Common myeloid progenitor, CD34-positive (primary cell): ENCODE measurements around the gene MTSS2.
"Not testable (repeated sequence)": the region's sequence is repeated elsewhere in the genome, so short reads cannot be mapped to it uniquely, and the experiment has no call there.

Experiments
- CTCF ChIA-PET: fragments of 350-600 bp; sonication (Branson Sonifier 250); formaldehyde crosslinking; loops from one replicate; lab custom pipeline; 2021; ENCODE audit warnings: antibody characterized with exemption; lab: Charles Lee
- POLR2A ChIA-PET: fragments of 350-600 bp; sonication (Branson Sonifier 250); formaldehyde crosslinking; loops from one replicate; lab custom pipeline; 2021; ENCODE audit warnings: antibody characterized with exemption; lab: Charles Lee
- DNase-seq, 3 donors: peaks; one replicate each; pipeline versions ENCODE4 v3.0.0 to v3.0.0-alpha.2; 2013
- H3K27ac ChIP-seq, 2 experiments: 1 replicate in 1 of 2; 2 replicates in 1 of 2; pipeline ENCODE4 v1.7.0; 2013; ENCODE audit warnings: inconsistent platforms in 2 of 2, low read length in 2 of 2, mild to moderate bottlenecking in 2 of 2, low read depth in 1 of 2, moderate library complexity in 1 of 2; ENCODE audit not compliant: severe bottlenecking in 2 of 2, insufficient read depth in 1 of 2, poor library complexity in 1 of 2
- H3K27me3 ChIP-seq, 5 experiments: replicated peaks in 2 of 5; 1 replicate in 3 of 5; 2 replicates in 2 of 5; pipeline versions ENCODE4 v1.6.1 to v1.7.0; 2013; ENCODE audit warnings: low read length in 4 of 5, mild to moderate bottlenecking in 2 of 5, moderate library complexity in 2 of 5, inconsistent platforms in 1 of 5; ENCODE audit not compliant: insufficient read depth in 5 of 5, control insufficient read depth in 4 of 5
- H3K36me3 ChIP-seq, 4 experiments: 1 replicate in 2 of 4; 2 replicates in 2 of 4; pipeline versions ENCODE4 v1.6.1 to v1.7.0; 2013; ENCODE audit warnings: low read length in 3 of 4, control low read depth in 1 of 4, mild to moderate bottlenecking in 1 of 4; ENCODE audit not compliant: control insufficient read depth in 4 of 4, insufficient read depth in 4 of 4
- H3K4me1 ChIP-seq, 4 experiments: 1 replicate in 3 of 4; 2 replicates in 1 of 4; pipeline versions ENCODE4 v1.6.1 to v1.7.1; 2013; ENCODE audit warnings: low read length in 3 of 4, mild to moderate bottlenecking in 3 of 4, control low read depth in 1 of 4, inconsistent platforms in 1 of 4, moderate library complexity in 1 of 4; ENCODE audit not compliant: control insufficient read depth in 4 of 4, insufficient read depth in 4 of 4; ENCODE audit errors: control extremely low read depth in 1 of 4
- H3K4me3 ChIP-seq, 7 experiments: 1 replicate in 4 of 7; 2 replicates in 3 of 7; pipeline versions ENCODE4 v1.5.1 to v1.7.0; 2013; ENCODE audit warnings: mild to moderate bottlenecking in 7 of 7, low read length in 6 of 7, moderate library complexity in 6 of 7, inconsistent platforms in 2 of 7, low read depth in 2 of 7, control low read depth in 1 of 7; ENCODE audit not compliant: insufficient read depth in 4 of 7, control insufficient read depth in 1 of 7; ENCODE audit errors: extremely low read depth in 1 of 7
- H3K9me3 ChIP-seq, 5 experiments: 1 replicate in 4 of 5; 2 replicates in 1 of 5; pipeline versions ENCODE4 v1.6.1 to v1.7.1; 2013; ENCODE audit warnings: low read length in 4 of 5, mild to moderate bottlenecking in 2 of 5, inconsistent platforms in 1 of 5, low read depth in 1 of 5, moderate library complexity in 1 of 5; ENCODE audit not compliant: control insufficient read depth in 4 of 5, insufficient read depth in 2 of 5; ENCODE audit errors: control extremely low read depth in 1 of 5
- WGBS: methylation state at CpG from one replicate; pipeline ENCODE4 v1.1.5; 2013; ENCODE audit not compliant: insufficient coverage; 5-methylcytosine and 5-hydroxymethylcytosine counted together

The MTSS2 gene

GRCh38 chr16:70678121-70678897, 7.5 kb downstream of the MTSS2 start:
- Histone ChIP-seq H3K27me3 (no peaks in the 10 kb centered on the region), H3K9me3 (no peaks in the 10 kb centered on the region), H3K4me3 (no peak overlapping the region), H3K27ac (no peak overlapping the region), H3K36me3 (peaks cover 0 to 54% (median 36%) of the 10 kb centered on the region in 4 experiments), H3K4me1 (peaks cover 0 to 13% (median 12%) of the 10 kb centered on the region in 4 experiments)
- POLR2A ChIA-PET: no interaction called here
- CTCF ChIA-PET: interaction anchor here (1.0 to 11.2 kb wide), 10 partner anchors 18 to 90 kb away, joined by 3 to 97 read pairs (median 4); no protein-coding TSS in a partner anchor
- no peak for DNase-seq
- WGBS: 94% methylated on average over 20 of the region's 22 CpGs

GRCh38 chr16:70677499-70678120, 8.2 kb downstream of the MTSS2 start:
- POLR2A ChIA-PET: no interaction called here

GRCh38 chr16:70676675-70677498, 9.0 kb downstream of the MTSS2 start:
- CTCF ChIA-PET: interaction anchor here (1.2 to 11.2 kb wide), 2 partner anchors 23 to 91 kb away, joined by 3 to 97 read pairs; no protein-coding TSS in a partner anchor
- Histone ChIP-seq H3K27ac (no peak overlapping the region), H3K4me3 (no peak overlapping the region), H3K4me1 (peaks cover 0 to 11% (median 10%) of the 10 kb centered on the region in 4 experiments), H3K36me3 (peaks cover 0 to 62% (median 39%) of the 10 kb centered on the region in 4 experiments), H3K9me3 (no peaks in the 10 kb centered on the region), H3K27me3 (no peaks in the 10 kb centered on the region)
- 99% methylated on average over 8 of the region's 14 CpGs for WGBS
- POLR2A ChIA-PET: no interaction called here
- DNase-seq: no peak

More at GRCh38 chr16:70677499-70678120, 8.2 kb downstream of the MTSS2 start:
- WGBS: 91% methylated on average over 13 of the region's 15 CpGs
- H3K36me3 ChIP-seq: peaks cover 0 to 59% (median 38%) of the 10 kb centered on the region in 4 experiments
- CTCF ChIA-PET: interaction anchor here (1.2 to 11.2 kb wide), 2 partner anchors 24 to 91 kb away, joined by 3 to 97 read pairs; no protein-coding TSS in a partner anchor
- no peak overlapping the region for H3K4me3 ChIP-seq
- H3K27me3 ChIP-seq: no peaks in the 10 kb centered on the region
- H3K9me3 ChIP-seq: no peaks in the 10 kb centered on the region
- DNase-seq: no peak
- peaks cover 0 to 13% (median 12%) of the 10 kb centered on the region in 4 experiments for H3K4me1 ChIP-seq
- no peak overlapping the region for H3K27ac ChIP-seq

- DNase-seq: no peak
- H3K36me3 ChIP-seq: peaks cover 0 to 67% (median 41%) of the 10 kb centered on the region in 4 experiments
- H3K27me3 ChIP-seq: no peaks in the 10 kb centered on the region
- 98% methylated on average over 6 of the region's 7 CpGs for WGBS
- CTCF ChIA-PET: interaction anchor here (11.2 kb wide), 1 partner anchor 92 kb away, joined by 97 read pairs; no protein-coding TSS in a partner anchor
- no peak overlapping the region for H3K4me3 ChIP-seq
- peaks cover 0 to 2% (median 2%) of the 10 kb centered on the region in 4 experiments for H3K4me1 ChIP-seq
- H3K27ac ChIP-seq: no peak overlapping the region
- POLR2A ChIA-PET: no interaction called here
- no peaks in the 10 kb centered on the region for H3K9me3 ChIP-seq
Observed at GRCh38 chr16:70675851-70676513, 9.9 kb downstream of the MTSS2 start.

- H3K4me3 ChIP-seq: no peak overlapping the region
- DNase-seq: no peak
- no peak overlapping the region for H3K27ac ChIP-seq
- no peaks in the 10 kb centered on the region for H3K9me3 ChIP-seq
- ChIA-PET POLR2A (no interaction called here), CTCF (interaction anchor here (1.0 to 11.2 kb wide), 3 partner anchors 21 to 94 kb away, joined by 3 to 97 read pairs (median 3); no protein-coding TSS in a partner anchor)
- H3K36me3 ChIP-seq: peaks cover 7 to 70% (median 51%) of the 10 kb centered on the region in 4 experiments
- H3K27me3 ChIP-seq: no peaks in the 10 kb centered on the region
- 100% methylated on average over 5 of the region's 18 CpGs for WGBS
- H3K4me1 ChIP-seq: no peaks in the 10 kb centered on the region
Observed at GRCh38 chr16:70674221-70675014, 11.4 kb downstream of the MTSS2 start.

- CTCF ChIA-PET: interaction anchor here (0.7 kb wide), 1 partner anchor 11 kb away, joined by 3 read pairs; no protein-coding TSS in a partner anchor
- POLR2A ChIA-PET, H3K27me3 ChIP-seq, DNase-seq, H3K27ac ChIP-seq, H3K4me1 ChIP-seq, H3K4me3 ChIP-seq, H3K9me3 ChIP-seq: not testable (repeated sequence)
- WGBS: 94% methylated on average over 4 of the region's 4 CpGs
- peaks cover 23 to 61% (median 47%) of the 10 kb centered on the region in 4 experiments for H3K36me3 ChIP-seq
Observed at GRCh38 chr16:70670938-70671337, 14.9 kb downstream of the MTSS2 start.
